GM23338 (cell line): Measurements from ENCODE around the gene EYA2. TPM values are rescaled to one million over a fixed set of nuclear protein-coding genes. Genes with fewer than 3 reads are reported as not detected.

Experiments used
- ATAC-seq: fragments of 200-7000 bp; cut with Tn5 transposase; 3 replicates; pipeline ENCODE4 v1.9.1; 2020
- DNase-seq: peaks from one replicate; pipeline ENCODE4 v3.0.0-alpha.2; 2015; ENCODE audit warnings: low spot score
- H2AFZ ChIP-seq: fragments of 200-600 bp; sonication (generic); 2 replicates; pipeline ENCODE4 v1.8.0; 2016; ENCODE audit warnings: antibody characterized with exemption, mild to moderate bottlenecking, moderate library complexity
- H3F3A ChIP-seq: fragments of 200-600 bp; sonication (generic); replicated peaks from 2 replicates; pipeline ENCODE4 v1.8.0; 2017; ENCODE audit warnings: antibody characterized with exemption, mixed run types, low read depth
- H3K27ac ChIP-seq: fragments of 200-600 bp; sonication (generic); 2 replicates; pipeline ENCODE4 v1.6.1; 2016; ENCODE audit warnings: low read depth
- H3K27me3 ChIP-seq: fragments of 200-600 bp; sonication (generic); 2 replicates; pipeline ENCODE4 v1.8.0; 2016; ENCODE audit warnings: mild to moderate bottlenecking, mixed run types, moderate library complexity; ENCODE audit not compliant: insufficient read depth
- H3K36me3 ChIP-seq: fragments of 200-600 bp; sonication (generic); 2 replicates; pipeline ENCODE4 v1.8.0; 2016; ENCODE audit warnings: mild to moderate bottlenecking; ENCODE audit not compliant: insufficient read depth
- H3K4me1 ChIP-seq: fragments of 200-600 bp; sonication (generic); 2 replicates; pipeline ENCODE4 v1.8.0; 2016; ENCODE audit warnings: mild to moderate bottlenecking, moderate library complexity; ENCODE audit not compliant: insufficient read depth
- H3K4me2 ChIP-seq: fragments of 200-600 bp; sonication (generic); 2 replicates; pipeline ENCODE4 v1.7.1; 2017; ENCODE audit warnings: mixed run types
- H3K4me3 ChIP-seq: fragments of 200-600 bp; sonication (generic); 2 replicates; pipeline ENCODE4 v1.6.1; 2016; ENCODE audit warnings: mixed run types
- H3K79me2 ChIP-seq: fragments of 200-600 bp; sonication (generic); replicated peaks from 2 replicates; pipeline ENCODE4 v1.8.0; 2017; ENCODE audit warnings: mild to moderate bottlenecking; ENCODE audit not compliant: insufficient read depth
- H3K9me2 ChIP-seq: fragments of 200-600 bp; sonication (generic); 2 replicates; pipeline ENCODE4 v1.8.0; 2017; ENCODE audit not compliant: insufficient read depth
- H4K20me1 ChIP-seq: fragments of 200-600 bp; sonication (generic); replicated peaks from 2 replicates; pipeline ENCODE4 v1.8.0; 2017; ENCODE audit warnings: mild to moderate bottlenecking; ENCODE audit not compliant: insufficient read depth
- H3K27ac Mint-ChIP-seq: 2 replicates; pipeline ENCODE4 v1.8.0; 2020; ENCODE audit warnings: inconsistent platforms, mild to moderate bottlenecking, moderate library complexity, mixed read lengths
- H3K27me3 Mint-ChIP-seq: 3 replicates; pipeline ENCODE4 v1.8.0; 2022; ENCODE audit warnings: low read depth, mild to moderate bottlenecking, moderate library complexity, mixed read lengths, inconsistent platforms; ENCODE audit not compliant: insufficient read depth, poor library complexity
- H3K36me3 Mint-ChIP-seq: 3 replicates; pipeline ENCODE4 v1.8.0; 2021; ENCODE audit warnings: low read depth, mild to moderate bottlenecking, inconsistent platforms, moderate library complexity, mixed read lengths
- H3K4me1 Mint-ChIP-seq: 3 replicates; pipeline ENCODE4 v1.8.0; 2020; ENCODE audit warnings: mild to moderate bottlenecking, inconsistent platforms, mixed read lengths
- H3K4me3 Mint-ChIP-seq: 3 replicates; pipeline ENCODE4 v1.8.0; 2021; ENCODE audit warnings: moderate library complexity, mild to moderate bottlenecking, inconsistent platforms, mixed read lengths
- H3K9me3 Mint-ChIP-seq: 3 replicates; pipeline ENCODE4 v1.8.0; 2020; ENCODE audit warnings: moderate library complexity, mild to moderate bottlenecking, inconsistent platforms, mixed read lengths
- CREB1 ChIP-seq: fragments of 250-450 bp; sonication (Bioruptor Pico); IDR thresholded peaks from 2 replicates; pipeline ENCODE4 v1.5.0; 2020; ENCODE audit warnings: low read depth, mild to moderate bottlenecking, moderate library complexity
- JUNB ChIP-seq: IDR thresholded peaks from one replicate; pipeline ENCODE4 v1.6.1; 2016; ENCODE audit warnings: antibody characterized with exemption; ENCODE audit not compliant: unreplicated experiment
- POLR2AphosphoS5 ChIP-seq: IDR thresholded peaks from 2 replicates; pipeline ENCODE4 v1.6.1; 2016; ENCODE audit warnings: antibody characterized with exemption, low read depth
- STAT1 ChIP-seq: IDR thresholded peaks from one replicate; pipeline ENCODE4 v1.6.1; 2016; ENCODE audit warnings: antibody characterized with exemption; ENCODE audit not compliant: unreplicated experiment
- ZNF331 ChIP-seq: fragments of 250-450 bp; sonication (Bioruptor Pico); IDR thresholded peaks from 2 replicates; pipeline ENCODE4 v1.5.0; 2020; ENCODE audit warnings: low read depth, mild to moderate bottlenecking, moderate library complexity
- polyA plus RNA-seq: library from polyadenylated mRNA; unstranded; fragments of >200 nt; fragmentation: Nextera tagmentation; extraction: Ambion mirVana; gene quantifications from 2 replicates; pipeline ENCODE4 v1.2.1, GENCODE V29; 2016
- total RNA-seq: library from RNA; depleted of rRNA; stranded (reverse); fragments of >200 nt; shearing (Covaris generic); gene quantifications from 2 replicates; pipeline ENCODE4 v1.2.3, GENCODE V29; 2014
- TF ChIP-seq, protein P1 (sequence below): fragments of 250-450 bp; sonication (Bioruptor Pico); IDR thresholded peaks from 2 replicates; pipeline ENCODE4 v1.5.0; 2020; ENCODE audit warnings: mild to moderate bottlenecking, moderate library complexity

Gene EYA2
- total and polyA plus RNA-seq, 2 experiments from 2014 or later: 0.50 to 0.56 TPM

DNA sequence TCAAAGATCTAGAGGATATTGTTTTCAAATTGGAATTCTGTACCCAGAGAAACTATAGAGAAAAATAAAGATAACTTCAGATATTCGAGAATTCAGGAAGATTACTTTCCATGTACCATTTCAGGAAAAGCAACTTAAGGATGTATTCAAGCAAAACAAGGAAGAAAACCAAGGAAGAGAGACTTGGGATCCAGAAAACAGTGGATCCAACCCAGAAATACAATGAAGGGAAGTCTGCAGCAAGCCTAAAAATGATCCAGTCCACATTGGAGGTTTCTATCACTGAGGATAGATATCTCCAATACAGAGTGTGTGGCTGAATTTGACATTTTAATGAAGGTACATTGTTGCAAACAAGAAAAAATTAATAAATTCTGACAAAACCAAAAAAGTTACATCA lies 201.0 kb downstream of the EYA2 start (continued):
- TF ChIP-seq, protein P1, sequence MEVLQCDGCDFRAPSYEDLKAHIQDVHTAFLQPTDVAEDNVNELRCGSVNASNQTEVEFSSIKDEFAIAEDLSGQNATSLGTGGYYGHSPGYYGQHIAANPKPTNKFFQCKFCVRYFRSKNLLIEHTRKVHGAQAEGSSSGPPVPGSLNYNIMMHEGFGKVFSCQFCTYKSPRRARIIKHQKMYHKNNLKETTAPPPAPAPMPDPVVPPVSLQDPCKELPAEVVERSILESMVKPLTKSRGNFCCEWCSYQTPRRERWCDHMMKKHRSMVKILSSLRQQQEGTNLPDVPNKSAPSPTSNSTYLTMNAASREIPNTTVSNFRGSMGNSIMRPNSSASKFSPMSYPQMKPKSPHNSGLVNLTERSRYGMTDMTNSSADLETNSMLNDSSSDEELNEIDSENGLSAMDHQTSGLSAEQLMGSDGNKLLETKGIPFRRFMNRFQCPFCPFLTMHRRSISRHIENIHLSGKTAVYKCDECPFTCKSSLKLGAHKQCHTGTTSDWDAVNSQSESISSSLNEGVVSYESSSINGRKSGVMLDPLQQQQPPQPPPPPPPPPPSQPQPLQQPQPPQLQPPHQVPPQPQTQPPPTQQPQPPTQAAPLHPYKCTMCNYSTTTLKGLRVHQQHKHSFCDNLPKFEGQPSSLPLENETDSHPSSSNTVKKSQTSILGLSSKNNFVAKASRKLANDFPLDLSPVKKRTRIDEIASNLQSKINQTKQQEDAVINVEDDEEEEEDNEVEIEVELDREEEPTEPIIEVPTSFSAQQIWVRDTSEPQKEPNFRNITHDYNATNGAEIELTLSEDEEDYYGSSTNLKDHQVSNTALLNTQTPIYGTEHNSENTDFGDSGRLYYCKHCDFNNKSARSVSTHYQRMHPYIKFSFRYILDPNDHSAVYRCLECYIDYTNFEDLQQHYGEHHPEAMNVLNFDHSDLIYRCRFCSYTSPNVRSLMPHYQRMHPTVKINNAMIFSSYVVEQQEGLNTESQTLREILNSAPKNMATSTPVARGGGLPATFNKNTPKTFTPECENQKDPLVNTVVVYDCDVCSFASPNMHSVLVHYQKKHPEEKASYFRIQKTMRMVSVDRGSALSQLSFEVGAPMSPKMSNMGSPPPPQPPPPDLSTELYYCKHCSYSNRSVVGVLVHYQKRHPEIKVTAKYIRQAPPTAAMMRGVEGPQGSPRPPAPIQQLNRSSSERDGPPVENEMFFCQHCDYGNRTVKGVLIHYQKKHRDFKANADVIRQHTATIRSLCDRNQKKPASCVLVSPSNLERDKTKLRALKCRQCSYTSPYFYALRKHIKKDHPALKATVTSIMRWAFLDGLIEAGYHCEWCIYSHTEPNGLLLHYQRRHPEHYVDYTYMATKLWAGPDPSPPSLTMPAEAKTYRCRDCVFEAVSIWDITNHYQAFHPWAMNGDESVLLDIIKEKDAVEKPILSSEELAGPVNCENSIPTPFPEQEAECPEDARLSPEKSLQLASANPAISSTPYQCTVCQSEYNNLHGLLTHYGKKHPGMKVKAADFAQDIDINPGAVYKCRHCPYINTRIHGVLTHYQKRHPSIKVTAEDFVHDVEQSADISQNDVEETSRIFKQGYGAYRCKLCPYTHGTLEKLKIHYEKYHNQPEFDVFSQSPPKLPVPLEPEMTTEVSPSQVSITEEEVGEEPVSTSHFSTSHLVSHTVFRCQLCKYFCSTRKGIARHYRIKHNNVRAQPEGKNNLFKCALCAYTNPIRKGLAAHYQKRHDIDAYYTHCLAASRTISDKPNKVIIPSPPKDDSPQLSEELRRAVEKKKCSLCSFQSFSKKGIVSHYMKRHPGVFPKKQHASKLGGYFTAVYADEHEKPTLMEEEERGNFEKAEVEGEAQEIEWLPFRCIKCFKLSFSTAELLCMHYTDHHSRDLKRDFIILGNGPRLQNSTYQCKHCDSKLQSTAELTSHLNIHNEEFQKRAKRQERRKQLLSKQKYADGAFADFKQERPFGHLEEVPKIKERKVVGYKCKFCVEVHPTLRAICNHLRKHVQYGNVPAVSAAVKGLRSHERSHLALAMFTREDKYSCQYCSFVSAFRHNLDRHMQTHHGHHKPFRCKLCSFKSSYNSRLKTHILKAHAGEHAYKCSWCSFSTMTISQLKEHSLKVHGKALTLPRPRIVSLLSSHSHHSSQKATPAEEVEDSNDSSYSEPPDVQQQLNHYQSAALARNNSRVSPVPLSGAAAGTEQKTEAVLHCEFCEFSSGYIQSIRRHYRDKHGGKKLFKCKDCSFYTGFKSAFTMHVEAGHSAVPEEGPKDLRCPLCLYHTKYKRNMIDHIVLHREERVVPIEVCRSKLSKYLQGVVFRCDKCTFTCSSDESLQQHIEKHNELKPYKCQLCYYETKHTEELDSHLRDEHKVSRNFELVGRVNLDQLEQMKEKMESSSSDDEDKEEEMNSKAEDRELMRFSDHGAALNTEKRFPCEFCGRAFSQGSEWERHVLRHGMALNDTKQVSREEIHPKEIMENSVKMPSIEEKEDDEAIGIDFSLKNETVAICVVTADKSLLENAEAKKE (CRISPR knock-in tag): no peak
- TF ChIP-seq CREB1 (CRISPR knock-in tag): no peak

DNA sequence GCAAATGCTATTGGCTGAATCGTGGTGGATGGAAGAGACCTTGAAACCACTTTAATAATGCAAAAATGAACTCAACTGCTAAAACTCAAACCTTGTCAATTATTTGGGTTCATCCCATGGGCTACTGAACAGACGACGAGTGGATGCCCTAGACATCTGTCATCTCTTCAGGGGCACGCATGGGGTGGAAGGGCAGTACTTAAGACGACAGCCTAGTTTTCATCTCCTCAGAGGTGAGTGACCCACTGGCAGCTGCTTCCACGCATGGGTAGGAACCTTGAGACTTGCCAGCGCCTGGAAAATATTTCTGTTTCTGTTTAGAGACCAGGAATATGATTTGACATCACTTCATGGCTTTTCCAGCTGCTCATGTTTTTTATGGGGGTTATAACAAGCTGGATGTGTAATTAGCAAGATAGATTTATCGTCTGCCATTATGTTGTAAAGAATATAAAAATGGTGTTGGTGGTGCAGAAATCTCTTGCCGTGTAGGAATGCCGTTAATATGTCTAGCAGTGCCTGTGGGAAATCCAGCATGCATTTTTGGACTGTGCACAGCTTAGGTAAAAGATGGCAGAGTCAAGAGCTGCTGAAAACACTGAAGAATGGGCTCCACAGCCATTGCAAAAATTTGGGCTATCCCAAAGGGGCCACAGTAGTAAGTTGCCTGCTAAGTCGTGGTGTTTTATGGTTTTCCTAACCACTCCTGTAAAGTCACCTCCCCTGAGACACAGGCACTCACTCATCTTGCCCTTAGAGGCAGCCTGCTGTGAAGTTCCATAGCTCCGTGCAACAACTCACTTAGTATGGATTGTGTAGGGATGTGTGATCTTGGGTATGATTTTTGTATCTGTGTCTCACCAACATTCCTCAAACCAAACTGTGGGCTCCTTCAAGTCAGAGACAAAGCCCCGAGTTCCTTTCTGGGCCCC lies 203.3 kb downstream of the EYA2 start:
- Histone ChIP-seq H4K20me1 (no peaks in the 10 kb centered on the region), H3K4me3 (no peak overlapping the region), H3K36me3 (no peaks in the 10 kb centered on the region), H3K79me2 (no peaks in the 10 kb centered on the region), H3K27me3 (no peaks in the 10 kb centered on the region), H2AFZ (no peak overlapping the region), H3K4me1 (no peaks in the 10 kb centered on the region), H3K9me2 (no peaks in the 10 kb centered on the region), H3F3A (no peaks in the 10 kb centered on the region), H3K4me2 (no peak overlapping the region), H3K27ac (no peak overlapping the region)
- no peak for DNase-seq
- H3K4me1 Mint-ChIP-seq: no peaks in the 10 kb centered on the region
- TF ChIP-seq POLR2AphosphoS5 (no peak), CREB1 (CRISPR knock-in tag) (no peak), ZNF331 (CRISPR knock-in tag) (no peak), JUNB (no peak), STAT1 (no peak)
- peaks cover 8% of the 10 kb centered on the region; the same call in 1 of the 3 replicates for H3K9me3 Mint-ChIP-seq
- no peak overlapping the region for H3K27ac Mint-ChIP-seq
- no peak for ATAC-seq
- no peaks in the 10 kb centered on the region for H3K36me3 Mint-ChIP-seq
- no peak overlapping the region for H3K4me3 Mint-ChIP-seq
- peaks cover 2% of the 10 kb centered on the region for H3K27me3 Mint-ChIP-seq
